ENCODE data around the gene NTM.

Gene NTM

DNA sequence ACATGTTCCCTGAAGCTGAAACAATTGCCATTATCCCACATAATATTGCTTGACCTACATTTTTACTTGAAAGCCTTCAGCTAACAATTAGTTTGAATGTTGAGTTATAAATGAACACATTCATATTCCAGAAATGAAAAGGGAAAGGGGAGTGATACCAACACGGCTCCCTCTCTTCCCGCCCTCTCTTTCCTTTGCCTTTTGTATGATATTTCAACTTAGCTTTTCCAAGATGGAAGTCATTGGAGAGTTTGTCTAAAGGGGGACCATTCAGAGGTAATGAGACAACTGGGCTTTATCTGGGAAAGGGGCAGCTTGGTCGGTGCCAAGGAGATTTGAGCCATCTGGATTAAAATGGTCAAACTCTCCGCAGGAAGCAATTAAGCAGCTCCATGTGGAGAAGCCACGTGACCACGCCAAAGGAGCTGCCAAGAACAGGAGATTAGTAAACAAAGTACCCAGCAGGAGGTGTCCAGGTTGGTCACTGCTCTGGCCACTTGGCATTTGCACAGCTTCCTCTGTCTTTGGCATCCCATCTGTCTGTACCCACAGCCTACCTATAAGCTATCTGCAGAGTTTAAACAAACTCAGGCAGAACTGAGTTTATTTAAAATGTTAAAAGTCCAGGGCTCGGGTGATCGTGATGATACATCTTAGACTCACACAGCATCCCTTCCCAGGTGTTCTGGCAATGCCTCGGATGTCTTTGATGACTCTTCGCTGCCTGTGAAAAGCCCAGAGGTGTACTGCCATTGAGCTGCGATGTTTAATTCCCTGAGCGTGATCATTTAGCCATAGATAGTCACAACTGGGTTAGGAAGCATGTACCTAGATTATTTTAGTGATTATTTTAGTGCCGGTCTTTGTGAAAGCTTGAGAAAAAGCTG is 735.9 kb downstream of the NTM start:
- in situ Hi-C loops (cut with HindIII; ENCODE audit: low sequenced_read_pairs) = no loop called here

DNA sequence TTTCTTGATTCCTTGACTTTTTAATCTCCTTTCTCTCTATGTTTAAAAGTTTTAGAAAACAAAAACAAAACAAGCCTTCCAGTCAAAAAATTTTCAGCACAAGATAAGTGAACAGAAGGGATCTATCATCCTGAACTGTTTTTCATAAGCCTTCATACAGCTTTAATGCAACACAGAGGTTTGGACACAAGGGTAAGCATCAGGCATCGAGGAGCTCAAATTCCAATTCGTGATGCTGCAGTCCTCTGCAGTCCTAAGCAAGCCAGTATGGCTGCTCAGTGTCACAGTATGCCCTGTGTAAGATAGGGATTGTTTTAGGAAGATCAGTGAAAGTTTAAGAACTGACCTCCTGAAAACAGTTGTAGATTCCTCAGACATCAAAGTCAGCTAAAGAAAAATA is 740.9 kb downstream of the NTM start:
- in situ Hi-C loops (cut with HindIII; ENCODE audit: low sequenced_read_pairs) = no loop called here

DNA sequence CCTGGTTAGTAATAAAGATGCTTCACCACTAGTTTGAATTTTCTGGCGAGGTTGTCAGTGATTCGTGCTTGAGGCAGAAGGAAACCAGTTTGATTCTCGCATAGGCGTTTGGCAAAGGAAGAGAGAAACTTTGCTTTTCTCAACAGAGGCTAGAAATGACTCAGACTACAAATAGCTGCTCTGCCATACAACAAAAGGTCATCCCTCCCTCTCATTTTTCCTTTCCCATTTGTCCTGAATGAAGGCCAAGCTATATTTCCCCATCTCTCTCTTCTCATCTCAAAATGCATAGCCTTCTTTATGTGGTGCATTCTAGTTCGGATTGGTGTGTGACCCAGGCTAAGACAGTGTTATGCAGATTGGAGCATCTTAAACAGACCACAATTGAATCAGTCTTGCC is 741.4 kb downstream of the NTM start:
- in situ Hi-C loops (cut with HindIII; ENCODE audit: low sequenced_read_pairs) = no loop called here

DNA sequence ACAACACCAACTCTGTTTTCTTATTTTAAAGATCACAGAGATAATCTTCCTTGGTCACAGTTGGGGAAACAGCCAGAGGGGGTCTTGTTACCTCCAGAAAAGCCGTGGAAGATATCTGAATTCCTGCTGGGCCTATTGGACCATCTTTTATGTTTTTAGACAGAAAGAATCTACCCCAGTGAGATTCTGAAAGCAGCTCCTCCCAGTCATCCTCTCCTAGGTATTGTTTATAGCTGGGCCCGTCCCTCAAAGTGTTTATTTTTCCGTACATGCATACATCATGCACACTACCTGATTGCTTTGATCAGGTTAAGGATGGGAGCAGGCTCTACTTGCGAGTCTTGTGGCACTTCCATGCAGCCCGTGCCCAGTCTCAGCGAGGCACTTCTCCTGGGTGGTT is 742.4 kb downstream of the NTM start:
- in situ Hi-C loops (cut with HindIII; ENCODE audit: low sequenced_read_pairs) = no loop called here

DNA sequence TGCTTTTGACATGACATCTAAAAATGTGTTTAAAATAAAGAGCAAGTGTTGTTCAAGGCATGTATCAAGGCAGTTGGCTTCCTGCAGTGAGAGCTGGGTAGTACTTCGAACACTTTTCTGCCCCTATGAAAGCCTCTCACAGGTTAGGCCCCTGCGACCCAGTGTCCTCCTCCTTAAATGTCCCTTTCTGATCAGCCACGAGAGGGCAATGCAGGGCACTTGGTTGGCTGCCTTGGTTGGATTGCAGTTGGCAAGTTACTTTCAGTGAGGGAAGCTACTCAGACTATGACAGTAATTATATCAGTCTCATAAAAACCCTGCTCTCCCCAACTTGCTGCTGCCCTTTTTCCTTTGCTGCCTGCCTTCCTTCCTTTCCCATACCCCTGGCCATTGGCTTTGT is 743.8 kb downstream of the NTM start:
- in situ Hi-C loops (cut with HindIII; ENCODE audit: low sequenced_read_pairs) = no loop called here

DNA sequence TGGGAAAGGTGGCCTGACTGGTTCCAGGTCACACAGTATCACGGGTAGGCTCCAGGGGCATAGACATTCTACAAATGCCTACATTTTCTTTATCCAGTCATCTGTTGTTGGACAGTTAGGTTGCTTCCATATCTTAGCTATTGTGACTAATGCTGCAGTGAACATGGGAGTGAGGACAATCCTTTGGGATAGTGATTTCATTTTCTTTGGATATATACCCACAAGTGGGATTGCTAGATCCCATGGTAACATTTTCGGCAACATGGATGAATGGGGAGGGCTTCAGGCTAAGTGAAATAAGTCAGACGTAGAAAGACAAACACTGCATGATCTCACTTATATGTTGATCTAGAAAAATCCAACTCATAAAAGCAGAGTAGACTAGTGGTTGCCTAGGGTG is 744.3 kb downstream of the NTM start:
- in situ Hi-C loops (cut with HindIII; ENCODE audit: low sequenced_read_pairs) = no loop called here

DNA sequence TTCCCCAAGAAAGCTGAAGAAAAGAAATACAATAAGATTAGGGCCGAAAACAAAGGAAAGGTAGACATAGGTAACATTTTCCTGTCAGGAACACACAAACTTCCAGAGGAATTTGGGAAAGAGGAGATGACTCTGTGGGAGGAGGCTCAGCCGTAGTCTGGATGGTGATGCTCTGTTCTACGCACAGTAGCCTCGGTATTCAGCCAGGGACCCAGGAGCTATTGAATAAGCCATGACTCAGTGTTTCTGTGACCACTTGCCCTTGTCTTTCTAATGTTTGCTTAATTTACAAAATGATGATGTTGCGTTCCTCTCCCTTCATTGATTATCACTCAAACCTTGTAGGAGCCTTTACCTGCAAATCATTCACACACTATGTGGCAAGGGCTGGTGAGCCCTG is 745.0 kb downstream of the NTM start:
- in situ Hi-C loops (cut with HindIII; ENCODE audit: low sequenced_read_pairs) = no loop called here

DNA sequence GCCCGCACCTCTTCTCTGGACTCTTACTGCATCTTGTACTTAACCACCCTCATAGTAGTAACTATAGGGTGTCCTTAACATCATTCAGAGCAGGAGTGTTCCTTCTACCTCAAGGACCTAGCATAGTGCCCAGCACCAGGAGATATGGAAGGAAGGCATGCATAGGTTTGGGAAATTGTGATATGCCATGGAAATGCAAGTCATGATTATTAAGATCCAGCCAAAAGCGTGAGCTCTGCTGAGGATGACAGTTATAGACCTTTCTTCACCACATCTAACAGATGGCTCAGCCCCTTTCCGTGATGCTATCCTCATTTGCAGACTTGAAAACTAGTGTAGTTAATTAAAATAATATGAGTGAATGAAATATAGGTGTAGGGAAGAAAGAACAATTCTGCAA is 746.1 kb downstream of the NTM start:
- in situ Hi-C loops (cut with HindIII; ENCODE audit: low sequenced_read_pairs) = no loop called here

DNA sequence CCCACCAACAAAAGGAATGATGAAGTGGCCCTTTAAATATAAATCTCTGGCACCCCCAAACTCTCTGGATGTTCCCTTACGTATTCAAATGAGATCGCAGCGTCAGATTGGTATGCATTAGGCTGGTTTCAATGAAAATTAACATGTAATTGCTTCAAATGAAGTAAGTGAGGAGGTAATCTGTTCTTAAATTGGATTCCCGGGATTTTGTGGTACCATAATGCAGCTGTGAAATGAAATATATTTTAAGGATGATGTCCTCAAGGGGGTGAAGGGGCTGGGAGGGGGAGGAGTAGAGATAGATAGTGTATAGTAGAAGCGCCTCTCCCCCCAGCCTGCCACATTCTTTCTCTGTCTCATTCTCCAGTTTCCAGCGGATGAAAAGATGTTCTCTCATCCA is 748.2 kb downstream of the NTM start:
- in situ Hi-C loops (cut with HindIII; ENCODE audit: low sequenced_read_pairs) = no loop called here

DNA sequence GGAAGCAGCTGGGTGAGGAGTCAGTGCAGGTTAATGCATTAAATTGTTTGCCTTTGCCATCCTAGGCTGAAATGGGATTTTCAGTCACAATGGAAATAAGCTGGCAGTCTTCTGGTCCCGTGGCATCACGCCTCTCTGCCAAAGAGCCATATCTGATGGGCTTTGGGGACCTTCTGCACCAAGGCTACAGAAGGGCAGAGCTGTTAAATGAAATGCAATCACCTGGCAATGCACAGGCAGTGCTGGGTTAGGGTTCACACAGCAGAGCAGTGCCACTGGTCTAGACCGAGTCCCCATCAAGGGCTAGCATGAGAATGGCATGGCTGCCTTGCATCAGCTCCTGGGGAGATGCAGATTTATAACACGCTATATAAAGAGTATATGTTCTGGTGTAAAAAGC is 749.2 kb downstream of the NTM start:
- in situ Hi-C loops (cut with HindIII; ENCODE audit: low sequenced_read_pairs) = no loop called here

DNA sequence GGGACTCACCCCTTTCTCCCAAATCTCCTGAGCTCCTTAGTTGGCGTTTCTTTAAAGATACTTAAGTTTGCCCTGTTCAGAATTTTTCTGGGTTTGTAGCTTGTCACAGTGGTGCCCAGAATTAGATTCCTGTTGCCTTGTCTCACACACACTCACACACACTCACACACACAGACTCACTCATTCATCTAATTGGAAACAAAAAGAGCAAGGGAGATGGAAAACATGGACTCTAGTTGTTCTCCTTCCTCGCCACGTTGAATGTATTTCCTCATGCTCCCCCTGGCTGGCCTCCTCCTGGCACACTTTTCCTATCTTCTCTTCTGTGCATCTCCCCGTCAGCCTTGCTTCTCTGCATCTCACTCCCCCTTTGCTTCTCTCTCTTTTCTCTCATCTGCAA is 752.3 kb downstream of the NTM start:
- in situ Hi-C loops (cut with HindIII; ENCODE audit: low sequenced_read_pairs) = no loop called here

DNA sequence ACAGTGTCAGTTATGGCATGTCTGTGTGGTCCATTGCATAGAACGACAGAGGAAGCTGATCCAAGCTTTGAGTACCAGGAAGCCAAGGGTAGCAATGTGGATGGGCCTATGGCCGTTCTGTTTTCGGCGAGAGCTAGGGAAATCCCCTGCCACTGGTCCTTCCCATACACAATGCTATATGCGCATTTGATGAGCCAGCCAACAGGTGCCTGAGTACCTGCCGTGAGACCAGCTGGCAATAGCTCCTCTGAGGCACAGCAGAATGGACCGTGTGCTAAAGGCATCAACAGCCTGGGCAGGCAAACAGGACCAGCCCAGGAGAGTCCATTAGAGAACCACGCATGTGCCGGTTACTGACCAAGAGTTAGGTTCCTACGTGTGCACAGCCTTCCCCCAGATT is 753.0 kb downstream of the NTM start:
- in situ Hi-C loops (cut with HindIII; ENCODE audit: low sequenced_read_pairs) = no loop called here

DNA sequence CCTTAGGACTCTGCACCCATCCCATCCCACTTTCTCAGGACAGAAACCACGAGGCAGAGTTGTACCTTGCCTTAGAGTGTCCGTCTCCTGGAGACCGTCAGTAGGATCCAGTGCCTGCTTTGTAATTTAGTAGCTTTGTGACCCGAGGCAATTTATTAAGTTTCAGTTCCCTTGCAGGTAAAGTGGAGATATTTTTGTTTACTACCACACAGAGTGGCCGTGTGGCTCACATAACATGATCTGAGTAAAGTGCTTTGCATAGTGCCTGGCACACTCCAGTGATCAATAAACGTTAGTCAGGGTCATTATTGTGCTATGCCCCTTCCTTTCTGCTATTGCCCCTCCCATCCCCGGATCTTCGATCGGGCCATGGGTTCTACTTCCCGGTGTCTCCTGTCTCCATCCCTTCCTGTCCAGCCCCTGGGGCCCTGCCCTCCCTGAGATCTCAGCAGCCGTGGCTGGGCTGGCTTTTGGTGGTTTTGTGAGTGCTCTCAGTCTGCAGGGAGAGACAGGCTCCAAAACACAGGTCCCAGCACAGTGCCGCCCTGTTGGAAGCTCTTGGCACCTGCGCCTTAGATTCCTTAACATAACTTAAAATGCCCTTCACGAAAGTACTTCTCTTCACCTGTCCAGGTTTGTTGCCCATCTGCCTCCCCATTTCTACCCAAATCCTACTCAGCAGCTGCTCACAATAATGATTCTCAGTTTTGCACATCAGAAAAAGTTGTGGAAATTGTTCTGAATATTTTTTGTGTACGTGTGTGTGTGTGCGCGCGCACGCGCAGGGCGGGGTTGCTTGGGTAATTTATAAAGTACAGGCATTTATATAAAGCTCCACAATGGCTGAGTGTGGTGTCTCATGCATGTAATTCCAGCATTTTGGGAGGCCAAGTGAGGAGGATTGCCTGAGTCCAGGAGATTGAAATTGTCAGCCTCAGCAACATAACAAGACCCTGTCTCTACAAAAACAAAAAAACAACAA is 753.7 kb downstream of the NTM start:
- in situ Hi-C loops (cut with HindIII; ENCODE audit: low sequenced_read_pairs) = no loop called here

DNA sequence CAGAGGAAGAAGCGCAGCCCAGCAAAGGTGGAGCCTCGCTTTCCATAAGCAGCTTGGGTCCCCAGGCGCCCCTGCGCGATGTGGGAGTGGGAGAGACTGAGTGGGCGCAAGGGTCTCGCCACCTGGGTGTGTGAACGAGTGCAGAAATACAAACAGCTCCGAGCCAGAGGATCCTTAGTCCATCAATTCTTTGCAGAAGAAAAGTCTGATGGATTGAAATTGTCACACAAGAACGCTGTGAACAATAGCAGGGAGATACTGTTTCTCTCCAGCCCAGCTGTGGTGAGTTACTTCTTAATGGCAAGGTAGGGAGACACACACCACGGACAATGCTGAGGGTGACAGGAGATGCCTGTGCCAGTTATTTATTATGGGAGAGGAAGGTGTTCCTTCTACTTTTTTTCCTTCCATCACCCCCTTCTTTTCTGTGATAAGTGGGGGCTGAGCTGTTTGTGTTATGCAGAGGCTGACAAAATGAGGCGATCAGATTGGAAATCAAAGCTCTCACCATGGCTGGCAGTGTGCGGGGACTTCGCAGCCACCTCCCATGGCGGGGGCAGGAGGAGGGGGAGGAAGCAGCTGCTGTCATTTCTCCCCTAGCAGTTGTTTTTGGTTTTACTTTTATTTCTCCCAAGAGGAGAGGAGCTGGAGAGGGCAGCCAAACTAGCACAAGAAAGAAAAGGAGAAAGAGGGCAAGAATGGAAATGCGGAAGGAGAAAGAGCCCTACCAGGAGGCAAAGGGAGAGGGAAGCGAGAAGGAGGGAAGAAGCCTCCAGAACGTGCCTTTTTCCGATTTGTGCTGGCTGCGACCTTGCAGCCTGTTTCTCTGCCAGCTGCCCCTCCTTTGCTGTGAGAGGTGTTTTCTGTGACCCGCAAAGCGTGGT is 755.8 kb downstream of the NTM start:
- in situ Hi-C loops (cut with HindIII; ENCODE audit: low sequenced_read_pairs) = no loop called here

DNA sequence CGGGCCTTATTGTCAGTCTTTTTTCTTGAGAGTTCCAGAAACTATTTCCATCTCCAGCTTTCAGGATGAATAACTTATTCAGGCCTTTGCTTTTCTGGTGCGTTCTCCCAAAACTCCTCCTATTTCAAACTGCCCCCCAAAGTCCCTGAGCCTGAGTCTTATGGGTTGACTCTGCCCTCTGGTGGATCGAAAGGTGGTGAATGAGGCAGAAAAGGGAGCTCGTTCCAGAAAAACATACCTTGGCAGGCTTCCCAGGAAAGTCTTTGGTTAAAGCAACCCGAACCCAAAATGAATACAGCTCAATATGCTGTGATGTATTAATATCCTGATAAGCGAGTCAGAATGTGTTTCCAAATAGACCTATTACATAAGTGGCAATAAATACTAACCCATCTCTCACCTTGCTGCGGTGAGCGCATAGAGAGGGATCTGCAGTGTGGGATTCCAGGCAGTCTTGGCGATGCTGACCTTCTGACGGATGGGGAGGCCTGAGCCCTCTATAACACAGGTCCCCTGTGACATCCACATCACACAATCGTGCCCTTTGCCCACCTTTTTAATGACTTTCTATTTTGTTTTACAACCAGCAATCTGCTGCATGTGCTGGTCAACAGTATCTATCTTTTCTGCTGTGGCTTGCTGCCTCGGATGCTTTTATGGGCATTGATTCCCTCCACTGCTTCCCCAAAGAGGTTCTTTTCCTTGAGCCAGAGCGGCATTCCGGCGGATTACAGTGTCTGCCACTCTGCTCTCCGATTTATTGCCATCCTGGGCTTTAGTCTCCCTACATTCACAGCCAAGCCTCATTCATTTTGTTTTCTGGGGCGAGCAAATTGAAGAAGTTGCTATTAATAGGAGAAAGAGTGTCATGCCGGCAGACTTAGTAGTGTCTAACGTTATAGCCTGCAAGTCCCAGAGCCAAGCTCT is 756.8 kb downstream of the NTM start:
- in situ Hi-C loops (cut with HindIII; ENCODE audit: low sequenced_read_pairs) = no loop called here

DNA sequence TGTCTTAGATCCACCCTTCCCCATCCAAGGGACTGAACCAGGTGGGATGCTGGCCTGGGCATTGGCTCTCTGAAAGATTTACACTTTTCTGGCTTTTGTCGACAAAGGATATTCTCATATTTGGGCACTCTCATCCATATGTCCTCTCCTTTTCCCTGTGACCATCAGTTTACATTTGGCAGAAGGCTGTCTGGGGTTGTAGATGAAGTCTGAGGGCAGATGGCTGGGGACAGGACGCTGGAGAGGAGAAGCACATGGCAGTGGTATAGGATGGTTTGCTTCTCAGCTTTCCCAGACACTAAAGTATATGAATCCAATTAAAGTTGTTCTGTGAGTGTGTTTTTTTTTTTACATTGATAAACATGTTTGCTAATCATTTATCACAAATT is 757.5 kb downstream of the NTM start:
- in situ Hi-C loops (cut with HindIII; ENCODE audit: low sequenced_read_pairs) = no loop called here

DNA sequence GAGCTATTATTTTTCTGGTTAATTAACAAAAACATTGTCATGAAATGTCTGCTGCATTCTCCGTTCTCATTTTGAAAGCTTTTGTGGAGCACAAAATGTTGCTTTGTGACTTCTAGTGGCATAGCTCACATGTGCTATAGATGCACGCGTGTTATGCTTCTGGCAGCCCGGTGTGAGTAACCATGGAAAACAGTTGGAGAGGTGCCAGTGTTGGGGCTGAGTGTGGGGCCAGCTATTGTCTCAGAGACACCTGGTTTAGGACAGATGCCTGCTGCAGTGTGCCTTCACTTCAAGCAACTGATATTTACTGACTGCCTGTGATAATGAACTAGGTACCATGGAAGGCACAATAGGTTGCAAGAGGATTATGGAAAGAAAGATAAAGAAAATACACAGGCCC is 760.6 kb downstream of the NTM start:
- in situ Hi-C loops (cut with HindIII; ENCODE audit: low sequenced_read_pairs) = no loop called here

DNA sequence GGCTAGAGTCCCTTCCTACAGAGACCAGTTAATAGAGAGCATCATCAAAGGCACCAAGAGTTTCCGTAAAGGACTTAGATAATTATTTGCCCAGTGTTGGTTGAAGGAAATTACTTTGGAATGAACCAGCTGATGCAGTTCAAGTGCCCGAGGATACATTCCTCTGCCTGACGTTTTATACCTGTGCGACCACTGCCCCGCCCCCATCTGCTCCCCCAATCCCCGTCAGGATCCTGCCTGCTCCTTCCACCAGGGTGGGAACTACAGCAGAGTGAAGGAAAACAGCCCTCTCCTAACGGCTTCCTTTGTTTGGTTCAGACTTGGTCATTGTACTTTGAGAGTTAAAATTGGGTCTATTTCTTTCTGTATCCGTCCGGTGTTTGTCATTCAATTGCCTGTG is 761.5 kb downstream of the NTM start:
- in situ Hi-C loops (cut with HindIII; ENCODE audit: low sequenced_read_pairs) = no loop called here

DNA sequence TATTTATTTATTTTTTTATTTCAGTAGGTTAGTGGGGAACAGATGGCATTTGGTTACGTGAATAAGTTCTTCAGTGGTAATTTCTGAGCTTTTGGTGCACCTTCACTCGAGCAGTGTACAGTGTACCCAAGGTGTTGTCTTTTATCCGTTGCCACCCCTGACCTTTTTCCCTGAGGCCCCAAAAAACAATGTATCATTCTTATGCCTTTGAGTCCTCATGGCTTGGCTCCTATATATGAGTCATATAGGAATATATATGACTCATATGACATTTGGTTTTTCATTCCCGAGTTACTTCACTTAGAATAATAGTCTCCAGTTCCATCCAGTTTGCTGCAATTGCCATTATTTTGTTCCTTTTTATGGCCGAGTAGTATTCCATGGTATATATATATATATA is 763.9 kb downstream of the NTM start:
- in situ Hi-C loops (cut with HindIII; ENCODE audit: low sequenced_read_pairs) = no loop called here
